Bronchial epithelial cell (primary cell): ENCODE measurements around the gene HRH2. TPM values are rescaled to one million over a fixed set of nuclear protein-coding genes. Genes with fewer than 3 reads are reported as not detected.

Experiments used
- DNase-seq: peaks from one replicate; pipeline ENCODE4 v3.0.0-alpha.2; 2010; ENCODE audit warnings: low read depth
- FAIRE-seq: peaks from 2 replicates; lab custom pipeline; 2011; peaks lifted over from hg19 to GRCh38; lab: Jason Lieb, UNC
- H3K27me3 ChIP-seq: 2 replicates; pipeline ENCODE4 v1.5.1; 2011; ENCODE audit warnings: low read length; ENCODE audit not compliant: control insufficient read depth, insufficient read depth
- H3K36me3 ChIP-seq: 2 replicates; pipeline ENCODE4 v1.5.1; 2011; ENCODE audit warnings: low read length; ENCODE audit not compliant: control insufficient read depth, insufficient read depth
- H3K4me3 ChIP-seq: 2 replicates; pipeline ENCODE4 v1.5.1; 2011; ENCODE audit warnings: mild to moderate bottlenecking, low read depth, low read length, control low read depth
- CTCF ChIP-seq: IDR thresholded peaks from 2 replicates; pipeline ENCODE4 v1.5.1; 2011; ENCODE audit warnings: mild to moderate bottlenecking, moderate library complexity, low read length, control low read depth, inconsistent platforms; ENCODE audit not compliant: insufficient read depth, severe bottlenecking
- total RNA-seq: library from RNA; depleted of rRNA; stranded (reverse); fragments of >200 nt; gene quantifications from 2 replicates; pipeline ENCODE4 v1.2.1, GENCODE V29; 2014

Gene HRH2
- total RNA-seq, 1 donor from 2014 or later: not detected

DNA sequence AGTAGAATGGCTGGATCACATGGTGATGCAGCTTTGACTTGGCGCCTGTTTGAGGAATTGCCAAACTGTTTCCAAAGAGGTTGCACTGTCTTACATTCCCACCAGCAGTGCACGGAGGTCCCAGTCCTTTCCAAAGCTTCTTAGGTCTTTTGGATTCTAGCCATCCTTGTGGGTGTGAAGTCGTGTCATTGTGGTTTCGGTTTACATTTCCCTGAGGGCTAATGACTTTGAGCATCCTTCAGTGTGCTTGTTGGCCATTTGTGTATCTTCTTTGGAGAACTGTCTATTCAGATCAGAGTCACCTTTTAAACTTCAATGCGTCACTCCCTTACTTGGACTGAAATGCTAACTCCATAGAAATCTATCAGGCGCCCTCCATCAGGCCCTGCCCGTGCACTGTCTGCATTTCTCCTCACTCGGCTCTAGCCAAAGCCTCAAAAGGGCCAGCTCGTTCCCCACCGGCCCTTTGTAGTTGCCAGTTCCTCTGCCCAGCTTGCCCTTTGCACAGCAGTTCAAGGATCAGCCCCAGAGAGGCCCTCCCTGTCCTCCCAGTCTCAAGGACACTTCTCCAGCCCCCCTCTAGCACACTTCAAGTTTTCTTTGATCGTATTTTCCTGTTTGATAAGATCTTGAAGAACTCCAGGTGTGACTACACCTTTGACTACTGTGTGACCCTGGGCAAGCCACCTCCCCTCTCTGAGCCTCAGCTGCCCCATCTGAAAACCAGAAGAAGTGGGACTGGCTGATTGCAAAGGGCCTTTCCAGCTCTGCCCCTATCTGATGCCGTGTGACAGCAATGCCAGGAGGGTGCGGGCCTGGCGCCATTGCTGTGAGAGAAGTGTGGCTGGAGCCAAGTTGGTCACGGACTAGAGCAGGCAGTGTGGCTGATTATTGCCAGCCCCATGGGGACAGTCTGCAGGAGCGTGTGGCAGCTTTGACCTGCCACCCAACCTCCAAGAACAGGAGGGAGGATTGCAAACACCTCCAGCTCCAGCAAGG, 5.6 kb downstream of the HRH2 start:
- DNase-seq (no peak), FAIRE-seq (no peak)
- no peaks in the 10 kb centered on the region for H3K36me3 ChIP-seq

GRCh38 chr5:175664723-175665122, 6.9 kb downstream of the HRH2 start:
- DNase-seq: no peak
- no peaks in the 10 kb centered on the region for H3K27me3 ChIP-seq
- FAIRE-seq: no peak

More for the DNA sequence above, 5.6 kb downstream of the HRH2 start:
- no peak for TF ChIP-seq CTCF
- H3K27me3 ChIP-seq: peaks cover 5% of the 10 kb centered on the region
- no peak overlapping the region for H3K4me3 ChIP-seq

GRCh38 chr5:175666216-175666615, 8.3 kb downstream of the HRH2 start:
- no peak for TF ChIP-seq CTCF
- DNase-seq: no peak
- Histone ChIP-seq H3K27me3 (no peaks in the 10 kb centered on the region), H3K4me3 (no peak overlapping the region), H3K36me3 (no peaks in the 10 kb centered on the region)
- no peak for FAIRE-seq

More at GRCh38 chr5:175664723-175665122, 6.9 kb downstream of the HRH2 start:
- no peak for TF ChIP-seq CTCF
- no peaks in the 10 kb centered on the region for H3K36me3 ChIP-seq
- no peak overlapping the region for H3K4me3 ChIP-seq

- no peak for TF ChIP-seq CTCF
- DNase-seq (no peak), FAIRE-seq (no peak)
- Histone ChIP-seq H3K27me3 (no peaks in the 10 kb centered on the region), H3K36me3 (no peaks in the 10 kb centered on the region), H3K4me3 (no peak overlapping the region)
Measured at GRCh38 chr5:175668006-175668405, 10.1 kb downstream of the HRH2 start.

- Histone ChIP-seq H3K36me3 (no peaks in the 10 kb centered on the region), H3K27me3 (no peaks in the 10 kb centered on the region), H3K4me3 (no peak overlapping the region)
- no peak for DNase-seq
- no peak for TF ChIP-seq CTCF
- no peak for FAIRE-seq
Measured at GRCh38 chr5:175670372-175670771, 12.5 kb downstream of the HRH2 start.

GRCh38 chr5:175671013-175671412, 13.1 kb downstream of the HRH2 start:
- TF ChIP-seq CTCF: no peak
- Histone ChIP-seq H3K4me3 (no peak overlapping the region), H3K36me3 (no peaks in the 10 kb centered on the region), H3K27me3 (no peaks in the 10 kb centered on the region)
- DNase-seq: no peak
- no peak for FAIRE-seq
